Measurements from ENCODE around the gene TMEM132D. TPM values are rescaled to one million over a fixed set of nuclear protein-coding genes. Genes with fewer than 3 reads are reported as not detected.

The TMEM132D gene
- total and polyA plus RNA-seq, 7 donors = 0.01 TPM; not detected in 6

DNA sequence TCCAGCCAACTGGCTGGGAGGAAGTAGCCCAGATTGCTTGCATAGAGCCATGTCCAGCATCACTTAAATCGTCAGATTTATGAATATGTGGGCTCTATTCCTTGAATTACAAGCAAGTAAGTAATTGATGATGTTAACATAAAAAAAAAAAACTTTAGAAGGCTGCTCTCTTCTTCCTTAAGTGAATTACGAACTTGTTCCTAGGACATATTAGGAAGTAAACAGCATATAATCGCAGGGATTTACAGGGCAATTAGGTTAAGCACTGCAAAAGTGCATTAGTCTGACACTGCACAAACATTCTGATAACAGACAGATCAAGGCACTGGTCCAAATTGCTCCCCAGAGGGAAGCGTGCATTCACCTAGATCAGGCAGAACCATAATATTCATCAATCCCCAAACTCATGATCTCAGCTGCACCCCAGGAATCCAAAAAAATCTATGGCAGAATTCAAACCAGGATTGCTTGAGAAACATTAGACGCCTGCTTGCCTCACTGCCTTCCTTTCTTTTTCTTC, 293.2 kb downstream of the TMEM132D start:
- ATAC-seq = no peak
- H3K27ac ChIP-seq = no peak overlapping the region
- H3K36me3 ChIP-seq (ENCODE audit: insufficient read depth in 1 of 2, low read depth in 1 of 2) = no peaks in the 10 kb centered on the region
- 66 to 72% (median 69%) methylated on average over 5 of the region's 5 CpGs for WGBS, 3 donors
- DNase-seq = no peak
- no peaks in the 10 kb centered on the region for H3K9me3 ChIP-seq
- H3K27me3 ChIP-seq (ENCODE audit: insufficient read depth in 3 of 3, low read length in 2 of 3) = no peaks in the 10 kb centered on the region
- intact Hi-C loops (cut with DNase I) = no loop called here
- H3K4me1 ChIP-seq = no peaks in the 10 kb centered on the region
- TF ChIP-seq, protein P1, sequence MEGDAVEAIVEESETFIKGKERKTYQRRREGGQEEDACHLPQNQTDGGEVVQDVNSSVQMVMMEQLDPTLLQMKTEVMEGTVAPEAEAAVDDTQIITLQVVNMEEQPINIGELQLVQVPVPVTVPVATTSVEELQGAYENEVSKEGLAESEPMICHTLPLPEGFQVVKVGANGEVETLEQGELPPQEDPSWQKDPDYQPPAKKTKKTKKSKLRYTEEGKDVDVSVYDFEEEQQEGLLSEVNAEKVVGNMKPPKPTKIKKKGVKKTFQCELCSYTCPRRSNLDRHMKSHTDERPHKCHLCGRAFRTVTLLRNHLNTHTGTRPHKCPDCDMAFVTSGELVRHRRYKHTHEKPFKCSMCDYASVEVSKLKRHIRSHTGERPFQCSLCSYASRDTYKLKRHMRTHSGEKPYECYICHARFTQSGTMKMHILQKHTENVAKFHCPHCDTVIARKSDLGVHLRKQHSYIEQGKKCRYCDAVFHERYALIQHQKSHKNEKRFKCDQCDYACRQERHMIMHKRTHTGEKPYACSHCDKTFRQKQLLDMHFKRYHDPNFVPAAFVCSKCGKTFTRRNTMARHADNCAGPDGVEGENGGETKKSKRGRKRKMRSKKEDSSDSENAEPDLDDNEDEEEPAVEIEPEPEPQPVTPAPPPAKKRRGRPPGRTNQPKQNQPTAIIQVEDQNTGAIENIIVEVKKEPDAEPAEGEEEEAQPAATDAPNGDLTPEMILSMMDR (IDR thresholded peaks at IDR 0.05) = no peak
- no peak overlapping the region for H3K4me3 ChIP-seq

GRCh38 chr12:129607756-129608155, 296.1 kb downstream of the TMEM132D start:
- DNase-seq = no peak
- WGBS, 3 donors = 41 to 52% (median 48%) methylated on average over 5 of the region's 5 CpGs
- H3K4me1 ChIP-seq = no peaks in the 10 kb centered on the region

DNA sequence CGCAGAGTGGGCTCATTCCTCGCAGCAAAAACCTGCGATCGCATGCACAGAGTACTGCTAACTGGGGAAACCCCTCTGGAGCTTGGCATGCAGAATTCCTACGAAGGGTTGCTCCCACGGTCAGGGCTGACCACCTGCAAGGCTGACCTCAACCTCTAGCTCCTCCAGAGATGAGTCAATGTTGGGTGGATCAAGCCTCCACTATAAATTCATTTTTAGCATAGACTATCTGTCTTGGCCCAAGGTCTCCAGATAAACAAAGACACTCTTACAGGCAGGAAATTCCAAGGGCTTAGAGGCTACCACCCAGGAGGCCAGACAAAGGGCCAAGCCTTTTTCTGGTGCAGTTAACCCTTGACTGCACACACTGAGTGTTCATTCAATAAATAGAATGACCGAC, 296.5 kb downstream of the TMEM132D start:
- H3K27me3 ChIP-seq (ENCODE audit: insufficient read depth in 3 of 3, low read length in 2 of 3) = no peaks in the 10 kb centered on the region
- H3K9me3 ChIP-seq = no peaks in the 10 kb centered on the region
- H3K4me1 ChIP-seq = no peaks in the 10 kb centered on the region
- H3K4me3 ChIP-seq = no peak overlapping the region
- WGBS, 3 donors = 8 to 16% (median 9%) methylated on average over 7 of the region's 7 CpGs
- no peak for DNase-seq
- H3K36me3 ChIP-seq (ENCODE audit: insufficient read depth in 1 of 2, low read depth in 1 of 2) = no peaks in the 10 kb centered on the region
- ATAC-seq = no peak
- TF ChIP-seq, protein P1 (IDR thresholded peaks at IDR 0.05) = no peak
- intact Hi-C loops (cut with DNase I) = no loop called here
- no peak overlapping the region for H3K27ac ChIP-seq

More at GRCh38 chr12:129607756-129608155, 296.1 kb downstream of the TMEM132D start:
- intact Hi-C loops (cut with DNase I) = no loop called here
- Histone ChIP-seq H3K27ac (no peak overlapping the region), H3K36me3 (ENCODE audit: insufficient read depth in 1 of 2, low read depth in 1 of 2) (no peaks in the 10 kb centered on the region), H3K9me3 (no peaks in the 10 kb centered on the region), H3K4me3 (no peak overlapping the region), H3K27me3 (ENCODE audit: insufficient read depth in 3 of 3, low read length in 2 of 3) (no peaks in the 10 kb centered on the region)
- no peak for ATAC-seq
- TF ChIP-seq, protein P1 (IDR thresholded peaks at IDR 0.05) = no peak

GRCh38 chr12:129606239-129606638, 297.6 kb downstream of the TMEM132D start:
- no peaks in the 10 kb centered on the region for H3K36me3 ChIP-seq (ENCODE audit: insufficient read depth in 1 of 2, low read depth in 1 of 2)
- H3K4me3 ChIP-seq = no peak overlapping the region
- H3K9me3 ChIP-seq = no peaks in the 10 kb centered on the region
- TF ChIP-seq, protein P1 (IDR thresholded peaks at IDR 0.05) = no peak
- no peak overlapping the region for H3K27ac ChIP-seq
- no peaks in the 10 kb centered on the region for H3K4me1 ChIP-seq
- no peak for DNase-seq
- no peaks in the 10 kb centered on the region for H3K27me3 ChIP-seq (ENCODE audit: insufficient read depth in 3 of 3, low read length in 2 of 3)
- no peak for ATAC-seq
- WGBS, 3 donors = 90 to 91% (median 90%) methylated on average over 7 of the region's 7 CpGs
- intact Hi-C loops (cut with DNase I) = no loop called here

- no peak for ATAC-seq
- H3K27ac ChIP-seq = no peak overlapping the region
- intact Hi-C loops (cut with DNase I) = no loop called here
- H3K36me3 ChIP-seq (ENCODE audit: insufficient read depth in 1 of 2, low read depth in 1 of 2) = no peaks in the 10 kb centered on the region
- no peaks in the 10 kb centered on the region for H3K4me1 ChIP-seq
- H3K4me3 ChIP-seq = no peak overlapping the region
- TF ChIP-seq, protein P1 (IDR thresholded peaks at IDR 0.05) = no peak
- H3K27me3 ChIP-seq (ENCODE audit: insufficient read depth in 3 of 3, low read length in 2 of 3) = no peaks in the 10 kb centered on the region
- WGBS, 3 donors = 39 to 59% (median 39%) methylated on average over 2 of the region's 2 CpGs
- no peaks in the 10 kb centered on the region for H3K9me3 ChIP-seq
- DNase-seq = no peak
Measured at GRCh38 chr12:129605666-129606065, 298.2 kb downstream of the TMEM132D start.

Data from psoas muscle (tissue), 8 donors.